T-cell (primary cell): ENCODE measurements around the gene CLTC. TPM values are rescaled to one million over a fixed set of nuclear protein-coding genes. Genes with fewer than 3 reads are reported as not detected.

Source experiments
- ATAC-seq, 4 experiments: fragments of 200-7000 bp in 3 of 4; fragments of 150-1000 bp in 1 of 4; cut with Tn5 transposase; replicated peaks in 1 of 4; 1 replicate in 3 of 4; 2 replicates in 1 of 4; pipeline ENCODE4 v1.10.0; 2021; ENCODE audit warnings: moderate library complexity in 3 of 4, mild to moderate bottlenecking in 2 of 4, moderate number of reproducible peaks in 1 of 4
- CTCF ChIA-PET, 2 donors: fragments of 300-600 bp; sonication (Branson Sonifier 250); formaldehyde crosslinking; loops; one replicate each; lab custom pipeline; 2022; ENCODE audit warnings: antibody characterized with exemption in 2 of 2; lab: Charles Lee
- POLR2A ChIA-PET, 2 donors: fragments of 300-600 bp; sonication (Branson Sonifier 250); formaldehyde crosslinking; loops; one replicate each; lab custom pipeline; 2022; ENCODE audit warnings: antibody characterized with exemption in 2 of 2; lab: Charles Lee
- DNase-seq, 35 experiments: peaks; one replicate each; pipeline versions ENCODE4 v3.0.0 to v3.0.0-alpha.2; 2013 to 2023
- H3K27ac ChIP-seq: one replicate; pipeline ENCODE4 v1.5.1; 2013; ENCODE audit warnings: low read length
- H3K27me3 ChIP-seq, 2 experiments: replicated peaks in 1 of 2; 1 replicate in 1 of 2; 2 replicates in 1 of 2; pipeline versions ENCODE4 v1.6.1 to v1.7.0; 2013; ENCODE audit warnings: low read length in 1 of 2, mixed read lengths in 1 of 2; ENCODE audit not compliant: control insufficient read depth in 2 of 2, insufficient read depth in 2 of 2; ENCODE audit errors: extremely low read depth in 1 of 2
- H3K36me3 ChIP-seq, 2 donors: 1 replicate in 1 of 2; 2 replicates in 1 of 2; pipeline versions ENCODE4 v1.6.1 to v1.7.0; 2013; ENCODE audit warnings: low read length in 1 of 2; ENCODE audit not compliant: control insufficient read depth in 2 of 2, insufficient read depth in 1 of 2; ENCODE audit errors: extremely low read depth in 1 of 2
- H3K4me1 ChIP-seq, 2 experiments: 1 replicate in 1 of 2; 2 replicates in 1 of 2; pipeline versions ENCODE4 v1.6.1 to v1.7.0; 2013; ENCODE audit warnings: low read length in 2 of 2, mixed read lengths in 1 of 2; ENCODE audit not compliant: insufficient read depth in 2 of 2, control insufficient read depth in 1 of 2; ENCODE audit errors: extremely low read depth in 1 of 2
- H3K4me3 ChIP-seq, 2 donors: 1 replicate in 1 of 2; 2 replicates in 1 of 2; pipeline versions ENCODE4 v1.5.1 to v1.7.0; 2013; ENCODE audit warnings: mild to moderate bottlenecking in 2 of 2, low read length in 1 of 2, moderate library complexity in 1 of 2; ENCODE audit not compliant: control insufficient read depth in 1 of 2; ENCODE audit errors: extremely low read depth in 1 of 2
- H3K9me3 ChIP-seq: 2 replicates; pipeline ENCODE4 v1.7.0; 2013
- H3K27ac Mint-ChIP-seq, 2 donors: one replicate each; pipeline ENCODE4 v1.8.0; 2020 to 2021; ENCODE audit warnings: mild to moderate bottlenecking in 2 of 2, mixed read lengths in 2 of 2
- H3K27me3 Mint-ChIP-seq, 2 donors: one replicate each; pipeline ENCODE4 v1.8.0; 2021 to 2022; ENCODE audit warnings: mixed read lengths in 2 of 2
- H3K36me3 Mint-ChIP-seq: one replicate; pipeline ENCODE4 v1.8.0; 2021; ENCODE audit warnings: mixed read lengths
- H3K4me1 Mint-ChIP-seq, 3 donors: one replicate each; pipeline ENCODE4 v1.8.0; 2020 to 2022; ENCODE audit warnings: mixed read lengths in 3 of 3, mild to moderate bottlenecking in 1 of 3
- H3K4me3 Mint-ChIP-seq, 3 donors: one replicate each; pipeline ENCODE4 v1.8.0; 2020 to 2022; ENCODE audit warnings: mild to moderate bottlenecking in 3 of 3, mixed read lengths in 3 of 3, moderate library complexity in 3 of 3
- H3K9me3 Mint-ChIP-seq, 3 donors: one replicate each; pipeline ENCODE4 v1.8.0; 2020 to 2022; ENCODE audit warnings: mixed read lengths in 3 of 3
- WGBS: methylation state at CpG from one replicate; pipeline ENCODE4 v1.1.5; 2013; ENCODE audit warnings: missing lambda C conversion rate; ENCODE audit not compliant: insufficient coverage; 5-methylcytosine and 5-hydroxymethylcytosine counted together
- total RNA-seq, 35 experiments: library from RNA in 6 of 35; stranded (reverse) in 6 of 35; fragments of 120-200 nt in 1 of 35; gene quantifications; one replicate each; pipeline versions ENCODE4 v1.2.1 to v1.2.4 and lab custom pipeline; 2013 to 2026

CLTC gene
- total RNA-seq, 5 donors from 2014 or later (not counting 1 experiment from before 2014, with no cell fraction given): 70.3 to 98.7 (median 85.3) TPM

DNA sequence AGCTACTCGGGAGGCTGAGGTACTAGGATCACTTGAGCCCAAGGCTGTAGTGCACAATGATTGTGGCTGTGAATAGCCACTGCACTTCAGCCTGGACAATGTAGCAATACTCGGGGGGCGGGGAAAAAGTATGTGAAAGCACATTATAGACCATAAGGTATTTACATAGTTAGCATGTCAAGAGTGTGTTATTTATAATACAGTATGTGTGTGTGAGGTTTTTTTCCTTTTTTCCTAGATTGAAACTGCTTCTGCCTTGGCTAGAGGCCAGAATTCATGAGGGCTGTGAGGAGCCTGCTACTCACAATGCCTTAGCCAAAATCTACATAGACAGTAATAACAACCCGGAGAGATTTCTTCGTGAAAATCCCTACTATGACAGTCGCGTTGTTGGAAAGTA is 57.0 kb downstream of the CLTC start:
- Histone ChIP-seq H3K27ac (no peak overlapping the region), H3K4me1 (no peaks in the 10 kb centered on the region), H3K27me3 (no peaks in the 10 kb centered on the region), H3K9me3 (no peaks in the 10 kb centered on the region), H3K4me3 (no peak overlapping the region), H3K36me3 (peaks cover 0 to 80% of the 10 kb centered on the region in 2 donors)
- DNase-seq (no peak), ATAC-seq (no peak)
- POLR2A ChIA-PET: interaction anchor here in 1 of 2 donors (0.5 kb wide), 1 partner anchor 11 kb away, joined by 11 read pairs; no protein-coding TSS in a partner anchor
- no peak overlapping the region for H3K27ac Mint-ChIP-seq
- CTCF ChIA-PET: interaction anchor here in 1 of 2 donors (0.6 kb wide), 1 partner anchor 1989 kb away, joined by 3 read pairs; no protein-coding TSS in a partner anchor
- H3K36me3 Mint-ChIP-seq: peaks cover 39% of the 10 kb centered on the region
- peaks cover 0 to 2% (median 1%) of the 10 kb centered on the region in 3 donors for H3K4me1 Mint-ChIP-seq
- WGBS: 100% methylated on average over 3 of the region's 7 CpGs
- H3K27me3 Mint-ChIP-seq: no peaks in the 10 kb centered on the region
- no peaks in the 10 kb centered on the region for H3K9me3 Mint-ChIP-seq
- H3K4me3 Mint-ChIP-seq: no peak overlapping the region

DNA sequence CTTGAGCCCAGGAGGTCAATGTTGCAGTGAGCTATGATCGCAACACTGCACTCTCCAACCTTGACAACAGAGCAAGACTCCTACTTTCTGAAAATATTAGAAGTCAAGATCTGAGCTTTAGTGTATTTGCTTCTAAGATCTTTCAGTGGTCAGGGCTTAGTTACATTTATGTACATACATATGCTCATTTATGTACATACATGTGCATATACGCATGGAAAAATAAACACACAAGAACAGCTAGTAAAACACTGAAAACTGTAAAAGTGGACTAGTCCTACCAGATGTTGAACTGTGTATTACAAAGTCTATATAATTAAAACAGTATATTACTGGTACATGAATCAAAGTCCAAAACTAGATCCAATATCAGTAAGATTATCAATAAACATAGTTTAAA is 59.2 kb downstream of the CLTC start:
- no peaks in the 10 kb centered on the region for H3K27me3 ChIP-seq
- H3K27me3 Mint-ChIP-seq: no peaks in the 10 kb centered on the region

DNA sequence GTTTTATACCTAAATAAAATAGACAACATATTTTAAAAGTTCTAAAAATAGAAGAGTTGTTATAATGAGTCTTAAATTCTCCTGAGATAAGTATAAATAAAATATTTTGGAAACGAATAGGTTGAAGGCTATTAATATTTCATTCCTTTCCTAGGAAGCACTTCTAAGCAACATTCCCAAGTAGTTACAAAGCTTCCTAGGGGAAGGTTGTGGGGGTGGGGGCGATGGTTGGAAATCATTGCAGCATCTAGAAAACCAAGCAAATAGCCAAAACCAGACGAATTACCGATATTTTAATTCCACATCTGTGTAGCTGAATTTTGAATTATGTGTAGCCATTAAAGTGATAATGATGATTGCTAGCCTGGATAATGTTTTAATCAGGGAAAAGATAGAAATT is 60.6 kb downstream of the CLTC start:
- ATAC-seq (no peak), DNase-seq (no peak)
- Histone ChIP-seq H3K27me3 (no peaks in the 10 kb centered on the region), H3K4me1 (no peaks in the 10 kb centered on the region), H3K4me3 (no peak overlapping the region), H3K27ac (no peak overlapping the region), H3K36me3 (peaks cover 0 to 91% of the 10 kb centered on the region in 2 donors), H3K9me3 (no peaks in the 10 kb centered on the region)
- H3K4me3 Mint-ChIP-seq: no peak overlapping the region
- WGBS: no CpG with 5 or more reads among the region's 4 CpGs
- H3K9me3 Mint-ChIP-seq: no peaks in the 10 kb centered on the region
- no peaks in the 10 kb centered on the region for H3K4me1 Mint-ChIP-seq
- H3K27me3 Mint-ChIP-seq: no peaks in the 10 kb centered on the region
- no peak overlapping the region for H3K27ac Mint-ChIP-seq
- ChIA-PET CTCF (interaction anchor here in 1 of 2 donors (0.6 kb wide), 2 partner anchors 18 to 21 kb away, joined by 3 to 4 read pairs; no protein-coding TSS in a partner anchor), POLR2A (no interaction called here)
- peaks cover 55% of the 10 kb centered on the region for H3K36me3 Mint-ChIP-seq

More for the DNA sequence above, 59.2 kb downstream of the CLTC start:
- Histone ChIP-seq H3K27ac (no peak overlapping the region), H3K36me3 (peaks cover 0 to 91% of the 10 kb centered on the region in 2 donors), H3K9me3 (no peaks in the 10 kb centered on the region), H3K4me3 (no peak overlapping the region), H3K4me1 (no peaks in the 10 kb centered on the region)
- ChIA-PET POLR2A (interaction anchor here in 1 of 2 donors (0.6 kb wide), 1 partner anchor 9 kb away, joined by 3 read pairs; no protein-coding TSS in a partner anchor), CTCF (interaction anchor here in 1 of 2 donors (0.6 kb wide), 1 partner anchor 51 kb away, joined by 5 read pairs; no protein-coding TSS in a partner anchor)
- Mint-ChIP-seq H3K4me1 (no peaks in the 10 kb centered on the region), H3K4me3 (no peak overlapping the region), H3K9me3 (no peaks in the 10 kb centered on the region), H3K27ac (peak overlapping the region in 1 of 2 donors; percentile 52), H3K36me3 (peaks cover 48% of the 10 kb centered on the region)
- no peak for ATAC-seq
- DNase-seq: no peak
- WGBS: no CpG with 5 or more reads among the region's 2 CpGs

DNA sequence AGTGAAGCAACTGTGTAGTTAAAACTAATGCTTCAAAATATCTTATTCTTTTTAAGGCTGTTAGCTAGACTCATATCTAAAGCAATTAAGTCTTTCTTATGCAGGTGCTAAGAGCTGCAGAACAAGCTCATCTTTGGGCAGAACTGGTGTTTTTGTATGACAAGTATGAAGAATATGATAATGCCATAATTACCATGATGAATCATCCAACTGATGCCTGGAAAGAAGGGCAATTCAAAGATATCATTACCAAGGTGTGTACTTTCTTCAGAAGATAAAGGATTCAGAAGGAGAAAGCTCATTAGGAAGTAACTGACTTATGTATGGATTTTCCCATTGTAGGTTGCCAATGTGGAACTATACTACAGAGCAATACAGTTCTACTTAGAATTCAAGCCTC is 63.6 kb downstream of the CLTC start:
- H3K27me3 ChIP-seq: no peaks in the 10 kb centered on the region
- peaks cover 5 to 15% (median 6%) of the 10 kb centered on the region in 3 donors for H3K4me1 Mint-ChIP-seq
- H3K4me3 ChIP-seq: no peak overlapping the region
- H3K36me3 Mint-ChIP-seq: peaks cover 44% of the 10 kb centered on the region
- H3K9me3 ChIP-seq: no peaks in the 10 kb centered on the region
- H3K27me3 Mint-ChIP-seq: no peaks in the 10 kb centered on the region
- ChIA-PET POLR2A (interaction anchor here in 1 of 2 donors (0.5 to 1.5 kb wide), 2 partner anchors 13 to 102 kb away, joined by 3 to 6 read pairs; no protein-coding TSS in a partner anchor), CTCF (interaction anchor here in 1 of 2 donors (0.6 to 1.4 kb wide), 3 partner anchors 14 to 219 kb away, joined by 3 to 10 read pairs (median 7); no protein-coding TSS in a partner anchor)
- H3K27ac Mint-ChIP-seq: no peak overlapping the region
- H3K4me1 ChIP-seq: no peaks in the 10 kb centered on the region
- H3K36me3 ChIP-seq: peaks cover 0 to 91% of the 10 kb centered on the region in 2 donors
- no peaks in the 10 kb centered on the region for H3K9me3 Mint-ChIP-seq
- ATAC-seq (no peak), DNase-seq (no peak)
- no peak overlapping the region for H3K4me3 Mint-ChIP-seq
- no peak overlapping the region for H3K27ac ChIP-seq

DNA sequence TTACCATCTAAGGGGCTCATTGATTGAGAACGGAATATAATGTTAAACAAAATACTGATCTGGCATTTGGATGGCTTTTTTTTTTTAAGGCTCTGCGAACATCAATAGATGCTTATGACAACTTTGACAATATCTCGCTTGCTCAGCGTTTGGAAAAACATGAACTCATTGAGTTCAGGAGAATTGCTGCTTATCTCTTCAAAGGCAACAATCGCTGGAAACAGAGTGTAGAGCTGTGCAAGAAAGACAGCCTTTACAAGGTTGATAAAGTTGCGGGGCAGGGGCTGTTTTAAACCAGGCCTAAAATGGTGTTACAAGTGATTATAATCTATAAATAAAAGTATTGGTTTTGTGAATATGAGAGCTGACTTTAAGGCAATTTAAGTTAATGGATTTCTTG is 65.3 kb downstream of the CLTC start:
- POLR2A ChIA-PET: interaction anchor here in 1 of 2 donors (0.6 kb wide), 1 partner anchor 576 kb away, joined by 3 read pairs; no protein-coding TSS in a partner anchor
- Histone ChIP-seq H3K9me3 (no peaks in the 10 kb centered on the region), H3K36me3 (peaks cover 0 to 87% of the 10 kb centered on the region in 2 donors), H3K27ac (no peak overlapping the region), H3K27me3 (no peaks in the 10 kb centered on the region), H3K4me1 (no peaks in the 10 kb centered on the region), H3K4me3 (no peak overlapping the region)
- CTCF ChIA-PET: interaction anchor here in 1 of 2 donors (0.7 kb wide), 1 partner anchor 10 kb away, joined by 3 read pairs; no protein-coding TSS in a partner anchor
- H3K36me3 Mint-ChIP-seq: peaks cover 43% of the 10 kb centered on the region
- no peaks in the 10 kb centered on the region for H3K27me3 Mint-ChIP-seq
- no peak overlapping the region for H3K27ac Mint-ChIP-seq
- H3K4me3 Mint-ChIP-seq: peak overlapping the region in 1 of 3 donors; percentile 11
- WGBS: 100% methylated on average over 4 of the region's 6 CpGs
- H3K4me1 Mint-ChIP-seq: peaks cover 5 to 17% (median 10%) of the 10 kb centered on the region in 3 donors
- ATAC-seq (no peak), DNase-seq (no peak)
- H3K9me3 Mint-ChIP-seq: no peaks in the 10 kb centered on the region

- no peaks in the 10 kb centered on the region for H3K27me3 ChIP-seq
- no peaks in the 10 kb centered on the region for H3K9me3 Mint-ChIP-seq
- ChIA-PET POLR2A (interaction anchor here in 1 of 2 donors (0.7 kb wide), 1 partner anchor 12 kb away, joined by 11 read pairs; no protein-coding TSS in a partner anchor), CTCF (interaction anchor here (0.5 to 0.9 kb wide), 5 partner anchors 13 to 186 kb away, joined by 3 to 6 read pairs (median 4); no protein-coding TSS in a partner anchor)
- ATAC-seq: no peak
- H3K4me1 ChIP-seq: no peaks in the 10 kb centered on the region
- H3K27ac Mint-ChIP-seq: peak overlapping the region; percentile 60 to 66
- H3K27me3 Mint-ChIP-seq: no peaks in the 10 kb centered on the region
- no peaks in the 10 kb centered on the region for H3K9me3 ChIP-seq
- H3K4me3 Mint-ChIP-seq: no peak overlapping the region
- H3K36me3 Mint-ChIP-seq: peaks cover 42% of the 10 kb centered on the region
- H3K4me3 ChIP-seq: no peak overlapping the region
- peaks cover 5 to 17% (median 10%) of the 10 kb centered on the region in 3 donors for H3K4me1 Mint-ChIP-seq
- no CpG with 5 or more reads among the region's 1 CpG for WGBS
- DNase-seq: no peak
- H3K27ac ChIP-seq: no peak overlapping the region
- H3K36me3 ChIP-seq: peaks cover 4 to 76% of the 10 kb centered on the region in 2 donors
These were observed 68.3 kb downstream of the CLTC start for GRCh38 chr17:59688008-59688407.
